Osteocyte (in vitro differentiated cells): ENCODE measurements around the gene POLK. TPM values are rescaled to one million over a fixed set of nuclear protein-coding genes. Genes with fewer than 3 reads are reported as not detected.
"Not testable (repeated sequence)": the region's sequence is repeated elsewhere in the genome, so short reads cannot be mapped to it uniquely, and the experiment has no call there.

Experiments used
- DNase-seq: peaks from one replicate; pipeline ENCODE4 v3.0.0; 2021; ENCODE audit warnings: mixed read lengths; ENCODE audit not compliant: unreplicated experiment; ENCODE audit errors: extremely low spot score
- H3K27ac Mint-ChIP-seq: one replicate; pipeline ENCODE4 v1.8.0; 2021; ENCODE audit warnings: mild to moderate bottlenecking, mixed read lengths; ENCODE audit not compliant: unreplicated experiment
- H3K27me3 Mint-ChIP-seq: one replicate; pipeline ENCODE4 v1.8.0; 2021; ENCODE audit warnings: mixed read lengths; ENCODE audit not compliant: unreplicated experiment
- H3K36me3 Mint-ChIP-seq: one replicate; pipeline ENCODE4 v1.8.0; 2021; ENCODE audit warnings: mixed read lengths; ENCODE audit not compliant: unreplicated experiment
- H3K4me1 Mint-ChIP-seq: one replicate; pipeline ENCODE4 v1.8.0; 2021; ENCODE audit warnings: mixed read lengths; ENCODE audit not compliant: unreplicated experiment
- H3K4me3 Mint-ChIP-seq: one replicate; pipeline ENCODE4 v1.8.0; 2021; ENCODE audit warnings: mild to moderate bottlenecking, moderate library complexity, mixed read lengths; ENCODE audit not compliant: unreplicated experiment
- H3K9me3 Mint-ChIP-seq: one replicate; pipeline ENCODE4 v1.8.0; 2021; ENCODE audit warnings: mixed read lengths; ENCODE audit not compliant: unreplicated experiment
- total RNA-seq: library from RNA; stranded (reverse); gene quantifications from 2 replicates; pipeline ENCODE4 v1.2.1, GENCODE V29; 2021
- TF ChIP-seq, protein P1 (sequence below): fragments of 200-600 bp; sonication (generic); IDR thresholded peaks from 2 replicates; pipeline ENCODE4 v1.5.0; 2021; ENCODE audit warnings: antibody characterized with exemption, mild to moderate bottlenecking, moderate library complexity

Gene POLK
- total RNA-seq, 1 donor from 2014 or later, result 28.9 TPM

DNA sequence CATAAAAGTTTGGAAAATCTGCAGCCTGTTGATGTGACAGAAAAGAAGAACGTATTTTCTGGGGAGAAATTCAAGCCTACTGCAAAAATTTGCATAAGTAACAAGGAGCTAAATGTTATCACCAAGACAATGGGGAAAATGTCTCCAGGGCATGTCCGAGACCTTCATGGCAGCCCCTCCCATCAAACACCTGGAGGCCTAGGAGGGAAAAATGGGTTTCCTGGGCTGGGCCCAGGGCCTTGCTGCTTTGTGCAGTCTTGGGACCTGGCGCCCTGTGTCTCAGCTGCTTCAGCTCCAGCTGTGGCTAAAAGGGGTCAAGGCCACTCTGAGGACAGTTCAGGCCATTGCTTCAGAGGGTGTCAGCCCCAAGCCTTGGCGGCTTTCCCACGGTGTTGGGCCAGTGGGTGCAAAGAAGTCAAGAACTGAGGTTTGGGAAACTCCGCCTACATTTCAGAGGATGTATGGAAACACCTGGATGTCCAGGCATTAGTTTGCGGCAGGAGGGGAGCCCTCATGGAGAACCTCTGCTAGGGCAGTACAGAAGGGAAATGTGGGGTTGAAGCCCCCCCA lies 13.4 kb upstream of the POLK start:
- TF ChIP-seq, protein P1, sequence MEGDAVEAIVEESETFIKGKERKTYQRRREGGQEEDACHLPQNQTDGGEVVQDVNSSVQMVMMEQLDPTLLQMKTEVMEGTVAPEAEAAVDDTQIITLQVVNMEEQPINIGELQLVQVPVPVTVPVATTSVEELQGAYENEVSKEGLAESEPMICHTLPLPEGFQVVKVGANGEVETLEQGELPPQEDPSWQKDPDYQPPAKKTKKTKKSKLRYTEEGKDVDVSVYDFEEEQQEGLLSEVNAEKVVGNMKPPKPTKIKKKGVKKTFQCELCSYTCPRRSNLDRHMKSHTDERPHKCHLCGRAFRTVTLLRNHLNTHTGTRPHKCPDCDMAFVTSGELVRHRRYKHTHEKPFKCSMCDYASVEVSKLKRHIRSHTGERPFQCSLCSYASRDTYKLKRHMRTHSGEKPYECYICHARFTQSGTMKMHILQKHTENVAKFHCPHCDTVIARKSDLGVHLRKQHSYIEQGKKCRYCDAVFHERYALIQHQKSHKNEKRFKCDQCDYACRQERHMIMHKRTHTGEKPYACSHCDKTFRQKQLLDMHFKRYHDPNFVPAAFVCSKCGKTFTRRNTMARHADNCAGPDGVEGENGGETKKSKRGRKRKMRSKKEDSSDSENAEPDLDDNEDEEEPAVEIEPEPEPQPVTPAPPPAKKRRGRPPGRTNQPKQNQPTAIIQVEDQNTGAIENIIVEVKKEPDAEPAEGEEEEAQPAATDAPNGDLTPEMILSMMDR, result no peak
- peaks cover 2% of the 10 kb centered on the region for H3K4me1 Mint-ChIP-seq
- H3K36me3 Mint-ChIP-seq, result peaks cover 33% of the 10 kb centered on the region
- no peak overlapping the region for H3K27ac Mint-ChIP-seq
- no peaks in the 10 kb centered on the region for H3K9me3 Mint-ChIP-seq
- H3K4me3 Mint-ChIP-seq, result no peak overlapping the region
- no peak for DNase-seq
- no peaks in the 10 kb centered on the region for H3K27me3 Mint-ChIP-seq

GRCh38 chr5:75498875-75499274 lies 12.8 kb upstream of the POLK start:
- H3K4me1 Mint-ChIP-seq, H3K9me3 Mint-ChIP-seq, H3K27ac Mint-ChIP-seq: not testable (repeated sequence)

DNA sequence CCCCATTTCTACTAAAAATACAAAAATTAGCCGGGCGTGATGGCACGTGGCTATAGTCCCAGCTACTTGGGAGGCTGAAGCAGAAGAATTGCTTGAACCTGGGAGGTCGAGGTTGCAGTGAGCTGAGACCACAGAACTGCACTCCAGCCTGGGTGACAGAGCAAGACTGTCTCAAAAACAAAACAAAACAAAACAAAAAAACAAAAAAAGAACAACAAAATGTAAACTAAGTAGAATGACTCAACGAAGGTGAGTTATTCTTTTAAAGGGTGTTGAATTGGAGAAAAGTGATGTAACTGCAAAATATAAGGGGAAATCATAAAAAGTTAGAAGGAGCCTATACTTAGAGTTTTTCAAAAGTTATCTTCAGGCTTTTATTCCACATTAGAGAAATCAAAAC lies 6.6 kb upstream of the POLK start:
- H3K9me3 Mint-ChIP-seq, H3K4me3 Mint-ChIP-seq, H3K27ac Mint-ChIP-seq, DNase-seq, H3K27me3 Mint-ChIP-seq: not testable (repeated sequence)
- peaks cover 26% of the 10 kb centered on the region for H3K4me1 Mint-ChIP-seq
- peaks cover 24% of the 10 kb centered on the region for H3K36me3 Mint-ChIP-seq

More at GRCh38 chr5:75498875-75499274, 12.8 kb upstream of the POLK start:
- not testable (repeated sequence) for H3K27me3 Mint-ChIP-seq, H3K4me3 Mint-ChIP-seq, DNase-seq
- peaks cover 27% of the 10 kb centered on the region for H3K36me3 Mint-ChIP-seq

GRCh38 chr5:75507841-75508240 lies 3.9 kb upstream of the POLK start:
- peaks cover 33% of the 10 kb centered on the region for H3K4me1 Mint-ChIP-seq
- no peaks in the 10 kb centered on the region for H3K27me3 Mint-ChIP-seq
- DNase-seq, result no peak
- H3K4me3 Mint-ChIP-seq, result no peak overlapping the region
- H3K27ac Mint-ChIP-seq, result no peak overlapping the region
- peaks cover 10% of the 10 kb centered on the region for H3K36me3 Mint-ChIP-seq
- peaks cover 5% of the 10 kb centered on the region for H3K9me3 Mint-ChIP-seq
- TF ChIP-seq, protein P1, result no peak

- no peak for DNase-seq
- H3K4me1 Mint-ChIP-seq, result peaks cover 47% of the 10 kb centered on the region
- peaks cover 7% of the 10 kb centered on the region for H3K36me3 Mint-ChIP-seq
- H3K27me3 Mint-ChIP-seq, result no peaks in the 10 kb centered on the region
- H3K27ac Mint-ChIP-seq, result peak overlapping the region; percentile 98
- peaks cover 5% of the 10 kb centered on the region for H3K9me3 Mint-ChIP-seq
- H3K4me3 Mint-ChIP-seq, result peak overlapping the region; percentile 99
- TF ChIP-seq, protein P1, result no peak
Measured at GRCh38 chr5:75509546-75509945, 2.1 kb upstream of the POLK start.

DNA sequence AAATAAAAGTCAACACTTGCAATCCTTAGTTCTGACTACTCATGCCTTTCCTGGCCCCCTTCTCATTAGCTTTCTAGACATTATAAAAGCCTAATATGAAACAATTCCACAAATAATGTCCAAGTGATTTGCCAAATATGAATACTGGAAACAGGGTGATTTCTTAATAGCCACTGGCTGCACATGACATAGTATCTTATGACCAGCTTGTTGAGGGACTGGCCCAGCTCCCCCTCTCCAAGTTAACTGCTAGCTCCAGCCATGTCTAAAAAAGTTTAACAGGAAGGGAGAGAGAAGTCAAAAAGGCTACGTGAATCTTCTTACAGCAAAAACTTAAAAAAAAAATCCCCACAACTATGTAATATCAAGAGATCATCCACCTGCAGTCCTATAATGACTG lies 1.7 kb upstream of the POLK start:
- no peak for DNase-seq
- H3K36me3 Mint-ChIP-seq, result peaks cover 5% of the 10 kb centered on the region
- H3K27me3 Mint-ChIP-seq, result no peaks in the 10 kb centered on the region
- H3K9me3 Mint-ChIP-seq, result peaks cover 5% of the 10 kb centered on the region
- peak overlapping the region; percentile 98 for H3K27ac Mint-ChIP-seq
- peaks cover 47% of the 10 kb centered on the region for H3K4me1 Mint-ChIP-seq
- peak overlapping the region; percentile 99 for H3K4me3 Mint-ChIP-seq
- TF ChIP-seq, protein P1, result no peak
